C4-2B (cell line): ENCODE results near the gene PPA2.

Experiments used
- CTCF ChIP-seq: fragments of 450-650 bp; conservative IDR thresholded peaks from 2 replicates; pipeline ENCODE4 v1.5.1; 2017; ENCODE audit warnings: mild to moderate bottlenecking
- ZFX ChIP-seq: fragments of 450-650 bp; IDR thresholded peaks from 2 replicates; pipeline ENCODE4 v1.6.1; 2017

- TF ChIP-seq CTCF = no peak
- TF ChIP-seq ZFX = no peak
Measured at GRCh38 chr4:105509714-105510113, 35.9 kb upstream of the PPA2 start.
